Ascending aorta (tissue), 2 donors: ENCODE measurements around the gene LILRA6. TPM values are rescaled to one million over a fixed set of nuclear protein-coding genes. Genes with fewer than 3 reads are reported as not detected.
"Not testable (repeated sequence)": the region's sequence is repeated elsewhere in the genome, so short reads cannot be mapped to it uniquely, and the experiment has no call there.

Experiments used
- DNase-seq, 2 donors: peaks; one replicate each; pipeline ENCODE4 v3.0.0-alpha.2; 2019; ENCODE audit warnings: low spot score in 2 of 2
- H3K27ac ChIP-seq, 2 donors: fragments of 200-600 bp; sonication (generic); one replicate each; pipeline ENCODE4 v1.5.1; 2016 to 2017; ENCODE audit warnings: mild to moderate bottlenecking in 1 of 2
- H3K27me3 ChIP-seq: fragments of 200-600 bp; sonication (generic); one replicate; pipeline ENCODE4 v1.5.1; 2017
- H3K36me3 ChIP-seq, 2 donors: fragments of 200-600 bp; sonication (generic); one replicate each; pipeline ENCODE4 v1.5.1; 2016
- H3K4me1 ChIP-seq, 2 donors: fragments of 200-600 bp; sonication (generic); one replicate each; pipeline ENCODE4 v1.5.1; 2016 to 2017; ENCODE audit warnings: mild to moderate bottlenecking in 1 of 2
- H3K4me3 ChIP-seq, 2 donors: fragments of 200-600 bp; sonication (generic); one replicate each; pipeline ENCODE4 v1.5.1; 2016 to 2017; ENCODE audit warnings: mild to moderate bottlenecking in 1 of 2
- H3K9me3 ChIP-seq, 2 donors: fragments of 200-600 bp; sonication (generic); one replicate each; pipeline ENCODE4 v1.5.1; 2016
- CTCF ChIP-seq, 3 experiments: fragments of 200-600 bp in 2 of 3; fragments of 450-650 bp in 1 of 3; sonication (generic) in 2 of 3; IDR thresholded peaks; one replicate each; pipeline ENCODE4 v1.5.1; 2016 to 2019; ENCODE audit warnings: antibody characterized with exemption in 3 of 3, mild to moderate bottlenecking in 1 of 3, moderate library complexity in 1 of 3
- intact Hi-C: fragments of 100-400 bp; cut with DNase I; formaldehyde crosslinking; loops from one replicate; pipeline ENCODE4 v1.15.1; 2023
- total RNA-seq: library from RNA; depleted of rRNA; stranded (reverse); fragments of >200 nt; gene quantifications from one replicate; pipeline ENCODE4 v1.1.0, GENCODE V29; 2016

LILRA6 gene
- total RNA-seq, 1 donor from 2014 or later: 25.1 TPM

GRCh38 chr19:54233941-54234340 is 8.6 kb downstream of the LILRA6 start:
- Histone ChIP-seq H3K36me3 (no peaks in the 10 kb centered on the region), H3K4me1 (no peaks in the 10 kb centered on the region), H3K27ac (no peak overlapping the region), H3K9me3 (no peaks in the 10 kb centered on the region), H3K27me3 (peaks cover 3% of the 10 kb centered on the region), H3K4me3 (no peak overlapping the region)
- intact Hi-C loops: no loop called here
- peak in 1 of 2 donors; percentile 18 for DNase-seq
- no peak for TF ChIP-seq CTCF (IDR thresholded peaks at IDR 0.05)

- H3K27me3 ChIP-seq: peaks cover 3% of the 10 kb centered on the region
- intact Hi-C loops: loop anchor here (1.0 to 2.0 kb wide), 2 partner anchors 27 to 63 kb away; no protein-coding TSS in a partner anchor
- DNase-seq: peak in 1 of 2 donors; percentile 87
- no peaks in the 10 kb centered on the region for H3K9me3 ChIP-seq
- TF ChIP-seq CTCF (IDR thresholded peaks at IDR 0.05): peak; percentile 78 to 81 (median 80)
- no peak overlapping the region for H3K27ac ChIP-seq
- no peaks in the 10 kb centered on the region for H3K4me1 ChIP-seq
- no peak overlapping the region for H3K4me3 ChIP-seq
- no peaks in the 10 kb centered on the region for H3K36me3 ChIP-seq
These were observed 11.3 kb downstream of the LILRA6 start for GRCh38 chr19:54231077-54231931.

GRCh38 chr19:54230031-54230430 is 12.6 kb downstream of the LILRA6 start:
- Histone ChIP-seq H3K27me3 (peaks cover 3% of the 10 kb centered on the region), H3K4me3 (no peak overlapping the region), H3K9me3 (no peaks in the 10 kb centered on the region), H3K4me1 (no peaks in the 10 kb centered on the region), H3K27ac (no peak overlapping the region), H3K36me3 (no peaks in the 10 kb centered on the region)
- intact Hi-C loops: loop anchor here (2.0 kb wide), 1 partner anchor 25 kb away; no protein-coding TSS in a partner anchor
- TF ChIP-seq CTCF (IDR thresholded peaks at IDR 0.05): no peak
- DNase-seq: peak in 1 of 2 donors; percentile 39

GRCh38 chr19:54229146-54229545 is 13.4 kb downstream of the LILRA6 start:
- no peak for DNase-seq
- TF ChIP-seq CTCF (IDR thresholded peaks at IDR 0.05): no peak
- no peaks in the 10 kb centered on the region for H3K36me3 ChIP-seq
- no peaks in the 10 kb centered on the region for H3K9me3 ChIP-seq
- intact Hi-C loops: no loop called here
- no peaks in the 10 kb centered on the region for H3K4me1 ChIP-seq
- H3K27ac ChIP-seq: no peak overlapping the region
- H3K4me3 ChIP-seq: no peak overlapping the region
- peaks cover 3% of the 10 kb centered on the region for H3K27me3 ChIP-seq

- intact Hi-C loops, H3K9me3 ChIP-seq, H3K4me3 ChIP-seq, H3K4me1 ChIP-seq, DNase-seq, H3K27ac ChIP-seq, H3K36me3 ChIP-seq, H3K27me3 ChIP-seq: not testable (repeated sequence)
These were observed 18.0 kb downstream of the LILRA6 start for GRCh38 chr19:54224619-54225018.

- H3K27ac ChIP-seq, intact Hi-C loops, H3K27me3 ChIP-seq, H3K9me3 ChIP-seq, H3K36me3 ChIP-seq, H3K4me3 ChIP-seq, H3K4me1 ChIP-seq, DNase-seq: not testable (repeated sequence)
These were observed 18.7 kb downstream of the LILRA6 start for GRCh38 chr19:54223937-54224281.

- H3K9me3 ChIP-seq, H3K27ac ChIP-seq, H3K4me3 ChIP-seq, DNase-seq, H3K4me1 ChIP-seq, intact Hi-C loops, H3K27me3 ChIP-seq: not testable (repeated sequence)
- H3K36me3 ChIP-seq: peaks cover 0 to 11% of the 10 kb centered on the region in 2 donors
These were observed 19.2 kb downstream of the LILRA6 start for GRCh38 chr19:54223277-54223936.

GRCh38 chr19:54222474-54223276 is 19.9 kb downstream of the LILRA6 start, which contains the start of gene LILRB3:
Gene LILRB3, minus strand, starts transcription at chr19:54223007. Its CDS starts 31 bp downstream, at chr19:54222976.
- H3K27me3 ChIP-seq, intact Hi-C loops, H3K9me3 ChIP-seq, H3K27ac ChIP-seq, H3K4me3 ChIP-seq, H3K4me1 ChIP-seq: not testable (repeated sequence)
- peak in 1 of 2 donors; percentile 72 for DNase-seq
- peaks cover 0 to 11% of the 10 kb centered on the region in 2 donors for H3K36me3 ChIP-seq

GRCh38 chr19:54221947-54222346 is 20.6 kb downstream of the LILRA6 start:
- H3K4me1 ChIP-seq: not testable (repeated sequence)

More at GRCh38 chr19:54221947-54222346, 20.6 kb downstream of the LILRA6 start:
- DNase-seq, intact Hi-C loops, H3K4me3 ChIP-seq, H3K27me3 ChIP-seq, H3K9me3 ChIP-seq, H3K27ac ChIP-seq: not testable (repeated sequence)
- H3K36me3 ChIP-seq: peaks cover 0 to 13% of the 10 kb centered on the region in 2 donors
